Measurements from ENCODE around the gene CDCA7L.

Gene CDCA7L, protein sequence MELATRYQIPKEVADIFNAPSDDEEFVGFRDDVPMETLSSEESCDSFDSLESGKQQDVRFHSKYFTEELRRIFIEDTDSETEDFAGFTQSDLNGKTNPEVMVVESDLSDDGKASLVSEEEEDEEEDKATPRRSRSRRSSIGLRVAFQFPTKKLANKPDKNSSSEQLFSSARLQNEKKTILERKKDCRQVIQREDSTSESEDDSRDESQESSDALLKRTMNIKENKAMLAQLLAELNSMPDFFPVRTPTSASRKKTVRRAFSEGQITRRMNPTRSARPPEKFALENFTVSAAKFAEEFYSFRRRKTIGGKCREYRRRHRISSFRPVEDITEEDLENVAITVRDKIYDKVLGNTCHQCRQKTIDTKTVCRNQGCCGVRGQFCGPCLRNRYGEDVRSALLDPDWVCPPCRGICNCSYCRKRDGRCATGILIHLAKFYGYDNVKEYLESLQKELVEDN

DNA sequence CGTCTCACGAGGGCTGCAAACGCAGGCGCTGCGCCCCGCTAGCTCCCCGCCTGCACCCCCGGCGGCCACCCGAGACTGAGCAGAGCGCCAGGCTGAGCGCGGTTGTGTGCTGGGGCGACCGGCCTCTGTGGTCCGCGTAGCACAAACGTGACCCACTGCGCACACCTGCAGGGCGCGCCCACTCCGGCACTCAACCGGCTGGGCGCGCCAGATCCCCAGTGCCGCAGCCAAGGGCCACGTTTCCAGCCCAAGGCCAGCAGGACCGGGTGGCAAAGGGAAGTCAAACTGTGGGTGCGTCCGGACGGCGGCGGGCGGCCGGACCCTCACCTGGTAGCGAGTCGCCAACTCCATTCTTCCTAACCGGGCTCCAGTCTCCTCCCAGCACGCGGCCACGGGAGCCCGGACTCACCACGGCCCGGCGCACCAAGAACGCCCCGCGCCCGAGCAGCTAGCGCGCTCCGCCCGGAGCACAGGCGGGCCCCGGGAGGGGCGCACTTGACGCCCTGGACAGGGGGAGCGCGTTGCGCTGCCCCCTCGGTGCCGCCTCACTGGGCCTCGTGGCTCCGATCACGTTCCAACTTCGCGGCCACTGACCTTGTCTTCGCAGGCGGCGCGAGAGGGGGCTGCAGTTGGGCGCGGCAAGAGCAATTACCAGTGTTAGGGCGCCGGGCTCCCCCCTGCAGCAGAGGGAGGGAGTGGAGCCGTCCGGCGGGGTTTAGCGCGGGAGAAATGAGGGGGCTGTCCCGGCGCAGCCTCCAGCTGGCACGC is at the start of gene CDCA7L:
Gene CDCA7L (minus strand): TSS at position 446 of the 768 bp plus-strand sequence. CDS start 95 bp downstream, at position 351.
- DNase-seq (ENCODE audit: low spot score), result peak; percentile 66

DNA sequence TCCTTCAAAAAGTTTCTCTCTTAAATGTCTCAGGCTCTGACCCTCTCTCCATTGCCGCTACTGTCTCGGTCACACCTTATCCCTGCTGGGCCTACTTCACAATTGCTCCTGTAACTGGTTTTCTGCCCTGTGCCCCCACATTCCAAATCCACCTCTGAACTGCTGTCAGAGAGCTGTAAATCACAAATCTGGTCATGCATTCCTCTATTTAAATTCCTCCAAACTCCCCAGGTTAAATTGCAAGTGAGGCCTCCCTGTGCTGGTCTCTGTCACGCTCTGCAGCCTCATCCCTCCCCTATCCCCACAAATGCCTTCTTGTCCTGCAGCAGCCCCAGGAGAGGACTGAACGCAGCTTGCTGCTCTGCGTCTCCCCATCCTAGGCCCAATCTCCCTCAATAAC is 40.4 kb upstream of the CDCA7L start:
- DNase-seq (ENCODE audit: low spot score), result no peak

DNA sequence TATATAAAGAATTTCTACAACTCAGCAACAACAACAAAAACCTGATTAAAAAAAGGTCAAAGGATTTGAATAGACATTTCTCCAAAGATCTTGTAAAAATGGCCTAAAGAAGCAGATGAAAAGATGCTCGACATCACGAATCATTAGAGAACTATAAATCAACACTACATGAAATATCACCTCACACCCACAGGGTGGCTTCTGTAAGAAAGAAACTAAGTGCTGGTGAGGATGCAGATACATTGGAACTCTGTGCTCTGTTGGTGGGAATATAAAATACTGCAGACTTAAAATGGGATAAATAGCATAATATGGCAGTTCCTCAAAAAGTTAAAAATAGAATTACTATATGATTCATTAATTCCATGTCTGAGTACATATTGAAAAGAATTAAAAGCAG is 38.3 kb upstream of the CDCA7L start:
- no peak for DNase-seq (ENCODE audit: low spot score)

DNA sequence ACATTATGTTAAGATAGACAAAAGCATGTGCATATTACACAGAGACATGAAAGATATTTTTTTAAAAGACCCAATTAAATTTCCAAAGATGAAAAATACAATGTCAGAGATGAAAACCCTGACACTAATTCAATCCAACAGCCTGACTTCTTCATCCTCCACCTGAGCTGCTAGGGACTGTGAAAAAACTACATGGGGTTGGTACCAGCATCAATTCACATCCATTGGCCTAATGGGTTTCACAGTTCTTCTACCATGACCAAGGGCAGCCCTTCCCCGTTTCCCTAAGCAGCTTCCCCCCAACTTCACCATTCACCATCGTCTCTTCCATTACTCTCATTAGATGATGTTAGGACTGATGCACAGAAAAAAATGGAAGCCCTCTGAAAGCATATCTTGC is 37.4 kb upstream of the CDCA7L start:
- DNase-seq (ENCODE audit: low spot score), result no peak

DNA sequence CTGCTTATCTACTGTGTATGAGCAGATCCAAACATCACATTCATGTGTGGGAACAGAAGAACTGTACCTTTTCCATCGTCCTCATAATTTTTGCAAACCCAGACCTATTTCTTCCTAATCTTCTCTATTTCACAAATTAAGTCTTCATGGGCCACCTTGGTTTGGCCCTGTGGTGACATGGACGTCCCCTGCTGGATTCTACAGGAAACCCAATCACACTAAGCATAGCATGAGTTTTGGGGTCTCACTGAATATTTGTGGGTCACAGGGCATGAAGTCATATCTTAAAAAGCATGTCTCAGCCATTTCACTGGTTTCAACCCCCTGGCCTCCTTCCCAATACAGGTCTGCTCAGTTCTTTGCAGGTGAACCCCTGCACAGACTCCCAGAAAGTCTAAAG is 35.8 kb upstream of the CDCA7L start:
- no peak for DNase-seq (ENCODE audit: low spot score)

DNA sequence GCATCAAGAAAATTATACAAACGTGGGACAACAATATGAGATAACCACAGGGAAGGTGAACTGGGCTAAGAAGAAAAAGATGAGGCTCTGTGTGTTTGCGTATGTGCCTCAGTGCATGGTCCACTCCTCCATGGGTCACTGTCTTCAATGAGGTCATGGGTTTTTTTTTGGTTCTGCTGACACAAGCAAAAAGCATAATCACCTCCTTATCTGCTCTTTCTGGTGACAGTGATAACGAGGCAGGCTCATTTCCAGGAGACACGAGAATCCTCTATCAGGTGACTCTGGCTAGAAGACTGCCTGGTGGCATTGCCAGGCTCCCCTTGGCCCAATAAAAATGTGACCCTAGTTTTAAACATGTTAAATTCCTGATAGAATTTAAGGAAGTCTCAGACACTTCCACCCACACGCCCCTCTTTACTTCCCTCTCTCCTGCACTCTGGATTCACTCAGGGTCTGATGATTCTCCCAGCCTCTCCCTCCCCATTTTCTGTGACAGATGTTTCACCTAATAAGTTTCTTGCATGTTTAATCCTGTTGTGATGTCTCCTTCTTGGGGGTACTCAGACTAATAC is 35.3 kb upstream of the CDCA7L start:
- DNase-seq (ENCODE audit: low spot score), result no peak

DNA sequence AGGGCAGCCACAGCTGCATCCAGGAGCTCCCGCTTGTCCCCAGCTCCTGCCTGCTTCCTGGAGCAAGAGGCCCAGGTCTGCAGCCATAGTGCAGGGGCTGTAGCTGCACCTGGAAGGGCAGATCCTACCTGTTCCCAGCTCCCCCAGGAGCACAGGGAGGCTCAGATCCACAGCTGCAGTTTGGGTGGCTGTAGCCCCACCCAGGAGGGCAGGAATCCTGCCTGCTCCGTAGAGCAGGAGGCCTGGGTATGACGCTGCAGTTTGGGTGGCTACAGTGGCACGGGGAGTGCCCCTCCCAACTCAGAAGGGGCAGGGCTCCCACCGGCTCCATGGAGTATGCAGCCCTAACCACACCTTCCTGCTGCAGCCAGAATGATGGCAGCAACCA is 26.7 kb upstream of the CDCA7L start:
- peak; percentile 6 for DNase-seq (ENCODE audit: low spot score)

DNA sequence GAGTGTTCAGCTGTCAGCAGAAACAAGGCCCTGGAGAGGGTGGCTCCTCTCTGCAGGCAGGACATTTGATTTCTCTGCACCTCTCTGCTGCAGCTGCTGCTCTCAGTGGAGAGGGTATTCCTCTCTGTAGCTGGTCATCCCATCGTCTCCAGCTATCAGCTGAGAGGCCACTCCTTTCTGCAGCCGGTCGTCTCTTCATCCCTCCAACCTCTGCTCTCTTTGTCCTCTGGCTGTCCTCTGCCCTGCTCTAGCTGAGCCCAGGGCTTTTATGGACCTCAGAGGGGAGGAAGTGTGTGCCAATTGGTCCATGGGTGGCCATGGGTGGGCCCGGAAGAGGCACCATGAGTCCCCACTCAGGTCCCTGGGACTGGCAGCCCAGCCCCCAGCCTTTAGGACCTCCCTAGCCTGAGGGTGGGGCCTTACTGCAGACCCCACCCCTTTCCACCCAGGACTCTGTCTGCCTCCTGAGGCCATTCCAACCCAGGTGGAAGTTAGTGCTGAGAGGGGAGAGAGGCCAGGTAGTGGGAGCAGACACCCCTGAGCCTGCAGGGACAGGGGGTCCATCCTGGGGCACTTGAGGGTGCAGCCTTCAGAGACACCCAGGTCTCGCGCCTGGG is 26.2 kb upstream of the CDCA7L start:
- DNase-seq (ENCODE audit: low spot score), result no peak

DNA sequence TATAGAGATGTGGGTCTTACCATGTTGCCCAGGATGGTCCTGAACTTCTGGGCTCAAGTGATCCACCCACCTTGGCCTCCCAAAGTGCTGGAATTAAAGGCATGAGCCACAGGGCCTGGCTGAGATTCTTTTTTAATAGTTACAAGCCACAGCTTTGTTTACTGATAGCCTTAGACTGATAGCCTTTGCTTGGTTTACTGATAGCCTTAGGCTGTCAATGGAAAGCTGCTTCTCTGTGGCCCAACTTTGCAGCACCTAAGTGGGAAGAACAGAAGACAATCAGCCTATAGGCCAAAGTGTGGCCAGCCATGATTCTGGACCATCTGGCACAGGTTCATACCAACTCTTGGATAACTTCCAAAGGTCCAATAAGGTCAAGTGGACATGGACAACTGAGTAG is 24.1 kb upstream of the CDCA7L start:
- no peak for DNase-seq (ENCODE audit: low spot score)

DNA sequence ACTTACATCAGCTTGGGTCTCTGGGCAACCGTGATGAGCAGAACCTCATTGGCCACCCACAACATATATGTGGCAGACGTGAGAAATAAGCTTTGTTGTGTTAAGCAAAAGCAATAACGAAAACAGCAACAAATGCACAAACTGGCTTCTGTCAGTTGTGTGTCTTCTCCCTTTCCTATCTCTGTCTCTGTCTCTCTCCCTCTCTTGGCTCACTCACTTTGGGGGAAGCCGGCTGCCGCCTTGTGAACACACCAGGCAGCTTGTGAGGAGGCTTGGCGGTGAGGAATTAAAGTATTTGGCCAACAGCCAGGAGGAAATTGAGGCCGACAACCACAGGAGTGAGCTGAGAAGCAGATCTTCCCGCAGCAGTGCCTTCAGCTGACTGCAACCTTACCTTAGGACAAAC is 21.9 kb upstream of the CDCA7L start:
- DNase-seq (ENCODE audit: low spot score), result no peak

DNA sequence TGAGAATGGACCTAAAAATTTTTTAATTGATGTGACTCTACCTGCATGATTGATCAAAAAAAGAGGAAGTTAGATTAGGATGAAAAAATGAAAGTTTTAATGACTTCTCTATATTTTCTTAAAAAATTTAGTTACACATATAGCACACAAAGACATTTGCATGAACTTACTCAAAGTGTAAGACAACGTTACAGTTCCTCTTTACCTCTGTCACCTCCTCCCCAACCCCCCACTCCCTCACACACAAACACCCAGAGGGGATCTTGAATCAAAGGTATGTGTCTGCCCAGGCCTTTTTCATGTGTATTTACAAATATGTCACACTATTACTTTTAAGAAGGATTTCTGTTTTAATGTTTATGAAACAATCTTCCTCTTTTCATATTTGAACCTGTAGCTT is 20.6 kb upstream of the CDCA7L start:
- no peak for DNase-seq (ENCODE audit: low spot score)

DNA sequence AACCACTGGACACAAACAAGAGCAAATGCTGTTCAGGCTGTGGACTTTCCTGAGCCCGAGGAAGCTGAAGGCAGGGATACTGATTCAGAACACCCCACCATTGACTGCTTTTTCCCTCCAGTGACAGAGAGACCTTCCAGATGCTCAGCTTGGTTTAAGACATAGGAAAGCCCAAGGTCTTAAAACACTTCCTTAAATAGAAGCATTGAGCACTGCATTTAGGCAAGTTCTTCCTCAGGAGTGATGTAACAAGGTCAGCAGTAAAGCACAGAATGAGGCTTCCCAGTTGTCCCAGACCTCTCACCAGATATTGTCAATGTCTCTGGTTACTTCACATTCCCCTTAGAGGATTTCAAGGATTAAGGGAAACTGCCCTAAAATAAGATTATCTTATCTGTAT is 19.6 kb upstream of the CDCA7L start:
- no peak for DNase-seq (ENCODE audit: low spot score)

DNA sequence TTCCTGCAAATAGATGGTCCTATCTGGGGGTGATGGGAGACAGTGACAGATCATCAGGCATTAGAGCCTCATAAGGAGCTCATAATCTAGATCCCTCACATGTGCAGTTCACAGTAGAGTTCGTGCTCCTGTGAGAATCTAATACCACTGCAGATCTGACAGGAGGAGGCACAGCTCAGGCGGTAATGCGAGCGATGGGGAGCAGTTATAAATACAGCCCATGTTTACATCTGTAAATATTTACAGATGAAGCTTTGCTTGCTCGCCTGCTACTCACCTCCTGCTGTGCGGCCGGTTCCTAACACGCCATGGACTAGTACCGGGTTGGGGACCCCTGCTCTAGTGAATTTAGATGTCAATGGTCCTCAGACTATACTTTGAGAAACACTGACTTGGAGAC is 17.0 kb upstream of the CDCA7L start:
- no peak for DNase-seq (ENCODE audit: low spot score)

DNA sequence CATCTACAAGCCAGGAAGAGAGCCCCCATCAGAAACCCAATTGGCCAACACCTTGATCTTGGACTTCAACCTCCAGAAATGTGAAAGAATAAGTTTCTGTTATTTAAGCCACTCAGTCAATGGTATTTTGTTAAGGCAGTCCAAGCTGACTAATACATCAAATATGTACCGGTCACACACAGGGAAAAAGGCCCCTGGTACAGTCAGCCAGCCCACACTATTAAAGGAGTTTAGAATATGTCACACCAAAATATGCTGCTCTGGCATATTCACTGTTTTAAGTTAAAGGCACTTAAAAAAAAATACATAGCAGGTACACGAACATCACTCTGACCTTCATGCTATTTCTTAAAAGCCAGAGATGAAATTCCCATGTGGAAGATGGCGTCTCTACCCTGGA is 15.2 kb upstream of the CDCA7L start:
- no peak for DNase-seq (ENCODE audit: low spot score)

DNA sequence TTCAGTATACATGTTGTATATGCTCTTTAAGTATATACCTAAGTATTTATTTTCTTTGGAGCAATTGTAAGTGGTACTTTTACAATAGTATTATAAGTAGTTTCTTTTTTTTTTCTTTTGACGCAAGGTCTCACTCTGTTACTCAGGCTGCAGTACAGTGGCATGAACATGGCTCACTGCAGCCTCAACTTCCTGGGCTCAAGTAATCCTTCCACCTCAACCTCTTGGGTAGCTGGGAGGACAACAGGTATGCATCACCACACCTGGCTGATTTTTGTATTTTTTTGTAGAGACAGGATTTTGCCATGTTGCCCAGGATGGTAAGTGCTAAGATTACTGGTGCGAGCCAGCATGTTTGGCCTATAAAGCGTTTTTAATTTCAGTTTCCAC is 13.7 kb upstream of the CDCA7L start:
- no peak for DNase-seq (ENCODE audit: low spot score)

DNA sequence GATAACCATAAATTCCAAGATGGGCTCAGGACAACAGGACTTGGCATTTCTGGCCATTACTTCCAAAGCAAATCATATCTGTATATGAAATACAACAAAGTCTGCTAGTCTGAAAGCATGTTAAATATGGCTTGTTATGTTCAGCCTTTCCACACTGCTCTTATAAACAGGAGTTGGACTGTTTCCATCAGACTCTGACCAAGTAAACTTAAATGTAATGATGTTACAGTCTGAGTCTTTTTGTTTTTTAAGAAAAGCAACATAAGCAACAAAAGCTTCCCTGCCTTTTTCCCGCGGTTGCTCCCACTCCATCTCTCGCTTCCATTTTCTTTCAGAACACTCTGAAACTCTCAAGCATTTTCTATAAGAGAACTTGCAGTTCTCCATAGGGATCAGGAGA is 8.1 kb upstream of the CDCA7L start:
- DNase-seq (ENCODE audit: low spot score), result no peak

DNA sequence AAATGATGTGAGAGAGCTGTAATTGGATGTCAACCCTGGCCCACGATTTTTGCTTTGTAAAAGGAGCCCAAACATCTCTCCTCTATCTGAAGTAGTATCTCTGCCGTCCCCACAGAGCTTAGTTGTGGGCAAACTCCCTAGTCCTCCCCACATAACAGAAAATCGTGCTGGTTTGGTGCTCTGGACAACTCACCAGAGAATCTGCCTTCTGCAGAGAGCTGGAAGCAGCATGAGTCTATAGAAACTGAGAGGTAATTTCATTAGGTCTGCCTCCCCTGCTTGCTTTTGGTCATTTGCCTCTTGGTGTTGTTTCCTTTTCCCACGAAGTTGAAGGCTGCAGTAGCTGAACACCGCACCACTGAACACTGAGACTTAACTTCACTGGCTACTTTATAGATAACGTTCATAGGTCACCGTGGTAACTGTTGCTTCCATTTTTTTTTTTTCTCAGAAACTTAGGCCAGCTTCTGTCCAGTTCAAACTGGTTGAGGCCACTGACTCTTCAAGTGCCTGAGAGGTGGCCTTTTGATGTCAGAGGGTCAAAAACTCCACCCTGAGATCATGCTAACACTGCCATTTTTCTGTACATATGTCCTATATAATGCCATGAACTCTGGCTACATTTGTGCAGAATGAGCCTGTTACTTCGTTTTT is 3.3 kb upstream of the CDCA7L start:
- DNase-seq (ENCODE audit: low spot score), result no peak

DNA sequence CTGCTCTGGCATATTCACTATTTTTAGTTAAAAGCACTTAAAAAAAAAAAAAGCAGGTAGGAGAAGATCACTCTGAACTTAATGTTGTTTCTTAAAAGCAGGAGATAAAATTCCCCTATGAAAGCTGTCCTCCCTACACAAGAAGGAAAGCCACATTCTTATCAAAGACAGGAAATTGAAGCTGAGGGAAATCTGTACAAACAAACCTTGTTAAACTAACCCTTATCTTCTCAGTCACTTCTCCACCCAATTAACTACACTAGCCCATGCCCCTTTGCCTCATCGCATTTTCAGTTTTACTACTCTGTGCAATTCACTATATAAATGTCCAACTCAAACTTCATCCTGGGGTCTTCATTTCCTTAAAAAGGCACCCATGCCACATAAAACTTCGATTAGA is 2.7 kb upstream of the CDCA7L start:
- no peak for DNase-seq (ENCODE audit: low spot score)

DNA sequence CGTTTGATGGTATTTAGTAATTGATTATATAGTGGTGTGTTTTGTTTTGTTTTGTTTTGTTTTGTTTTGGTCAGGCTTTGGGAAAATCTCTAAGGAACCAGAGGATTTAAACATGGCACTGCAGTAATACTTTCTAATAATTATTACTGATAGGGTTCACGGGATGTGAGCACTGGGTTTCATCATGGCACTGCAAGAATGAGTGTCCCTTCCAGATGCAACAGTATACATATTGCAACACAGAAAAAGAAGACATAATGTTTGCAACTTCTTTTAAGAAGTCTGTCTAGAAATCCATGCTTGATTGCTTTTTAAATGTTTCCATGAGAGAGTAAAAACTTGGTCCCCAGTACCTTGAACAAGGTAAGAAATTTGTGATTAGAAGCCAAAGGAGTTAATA is 2.2 kb upstream of the CDCA7L start:
- no peak for DNase-seq (ENCODE audit: low spot score)

DNA sequence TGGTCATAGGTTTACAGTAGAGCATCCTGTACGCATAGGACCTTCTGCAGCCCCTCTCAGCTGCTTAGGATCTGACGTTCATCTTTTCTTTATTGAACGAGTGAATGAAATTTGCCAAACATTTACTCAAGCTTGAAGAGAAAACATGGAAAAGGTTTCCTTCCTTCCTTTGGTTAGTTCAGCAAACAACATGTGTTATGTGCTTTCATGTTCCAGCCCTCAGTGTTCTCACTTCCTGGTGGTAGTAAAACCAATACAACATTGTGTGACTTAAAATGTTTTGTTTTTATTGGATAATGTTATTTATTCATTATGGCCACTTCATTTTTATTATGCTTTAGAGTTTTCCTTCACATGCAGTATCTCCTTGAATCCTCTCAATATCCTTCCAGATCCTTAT is 1.4 kb upstream of the CDCA7L start:
- DNase-seq (ENCODE audit: low spot score), result no peak

DNA sequence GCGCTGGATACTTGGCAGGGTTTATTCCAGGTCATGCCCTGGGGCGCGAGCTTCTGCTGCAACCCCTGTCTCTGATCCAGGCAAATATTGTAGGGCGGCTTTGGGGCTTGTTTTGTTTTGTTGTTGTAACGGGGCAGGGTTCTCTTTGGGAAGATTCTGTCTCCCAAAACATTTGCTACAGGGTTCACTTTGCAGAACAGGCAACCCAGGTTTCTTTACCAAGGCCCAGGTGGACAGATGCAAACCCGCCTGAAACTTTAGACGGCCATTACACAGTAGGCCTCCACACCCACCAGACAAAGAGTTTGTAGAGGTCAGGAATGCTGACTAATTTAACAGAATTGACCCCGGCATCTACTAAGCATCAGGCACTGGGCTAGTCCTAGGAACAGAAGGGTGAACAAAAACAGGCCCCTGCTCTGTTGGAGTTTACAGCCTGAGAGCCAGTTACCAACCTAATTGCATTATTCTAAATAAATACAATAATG is 567 bp upstream of the CDCA7L start:
- DNase-seq (ENCODE audit: low spot score), result no peak
